Measurements from ENCODE around the gene FAM171A2. TPM values are rescaled to one million over a fixed set of nuclear protein-coding genes. Genes with fewer than 3 reads are reported as not detected.

Gene FAM171A2
- total RNA-seq, 1 experiment from 2014 or later: 29.9 TPM

GRCh38 chr17:44386182-44386525, 22.5 kb upstream of the FAM171A2 start:
- no peak for TF ChIP-seq SOX15 (CRISPR knock-in tag; IDR thresholded peaks at IDR 0.05)
- TF ChIP-seq RELA (CRISPR knock-in tag; IDR thresholded peaks at IDR 0.05; ENCODE audit: borderline replicate concordance): no peak
- TF ChIP-seq USF1 (CRISPR knock-in tag; IDR thresholded peaks at IDR 0.05): peak; percentile 33; the same call in 1 of the 2 replicates
- H3K4me1 Mint-ChIP-seq: peaks cover 17% of the 10 kb centered on the region
- H3K27me3 Mint-ChIP-seq (ENCODE audit: low read depth): peaks cover 59% of the 10 kb centered on the region
- H3K36me3 Mint-ChIP-seq: no peaks in the 10 kb centered on the region
- DNase-seq (ENCODE audit: low spot score): no peak
- ChIA-PET CTCF (interaction anchor here (0.8 to 3.1 kb wide), 13 partner anchors 8 to 242 kb away, joined by 3 to 67 read pairs (median 6); partner anchors contain the start of gene FAM171A2), POLR2A (interaction anchor here (1.6 kb wide), 1 partner anchor 137 kb away, joined by 5 read pairs; no protein-coding TSS in a partner anchor)
- H3K4me3 Mint-ChIP-seq: peak overlapping the region; percentile 80
- no peaks in the 10 kb centered on the region for H3K9me3 Mint-ChIP-seq
- no peak overlapping the region for H3K27ac Mint-ChIP-seq
- ATAC-seq: no peak

- Mint-ChIP-seq H3K27me3 (ENCODE audit: low read depth) (peaks cover 59% of the 10 kb centered on the region), H3K9me3 (no peaks in the 10 kb centered on the region), H3K4me1 (peaks cover 19% of the 10 kb centered on the region), H3K36me3 (no peaks in the 10 kb centered on the region), H3K4me3 (peak overlapping the region; percentile 80), H3K27ac (no peak overlapping the region)
- CTCF ChIA-PET: interaction anchor here (0.7 to 3.1 kb wide), 19 partner anchors 9 to 377 kb away, joined by 3 to 67 read pairs (median 4); partner anchors contain the start of gene FAM171A2
- TF ChIP-seq ZNF138 (CRISPR knock-in tag; conservative IDR thresholded peaks at IDR 0.05) (no peak), SP1 (CRISPR knock-in tag; conservative IDR thresholded peaks at IDR 0.05) (no peak; the same call in 1 of the 2 replicates), ZNF232 (CRISPR knock-in tag; IDR thresholded peaks at IDR 0.05) (no peak), ZMAT4 (CRISPR knock-in tag; IDR thresholded peaks at IDR 0.05) (no peak), FOXP4 (CRISPR knock-in tag; IDR thresholded peaks at IDR 0.05) (no peak), HMGXB4 (CRISPR knock-in tag; IDR thresholded peaks at IDR 0.05) (peak; percentile 24; the same call in 1 of the 2 replicates), ZBTB43 (CRISPR knock-in tag; IDR thresholded peaks at IDR 0.05) (no peak; the same call in 1 of the 2 replicates), GABPB1 (CRISPR knock-in tag; IDR thresholded peaks at IDR 0.05) (0 out of 2 replicates have a peak, but pooled peaks have one; percentile 2), FOXP1 (CRISPR knock-in tag; IDR thresholded peaks at IDR 0.05; ENCODE audit: borderline replicate concordance) (0 out of 2 replicates have a peak, but pooled peaks have one; percentile 8), TP53 (CRISPR knock-in tag; IDR thresholded peaks at IDR 0.05) (no peak)
- ATAC-seq (peak; percentile 90), DNase-seq (ENCODE audit: low spot score) (peak; percentile 96)
- POLR2A ChIA-PET: interaction anchor here (1.2 to 1.6 kb wide), 2 partner anchors 10 to 138 kb away, joined by 4 to 5 read pairs; no protein-coding TSS in a partner anchor
These were observed 21.9 kb upstream of the FAM171A2 start for GRCh38 chr17:44385287-44386181.

- H3K4me1 Mint-ChIP-seq: peaks cover 20% of the 10 kb centered on the region
- ChIA-PET CTCF (interaction anchor here (0.7 to 3.1 kb wide), 15 partner anchors 10 to 378 kb away, joined by 3 to 67 read pairs (median 5); partner anchors contain the start of gene FAM171A2), POLR2A (interaction anchor here (1.2 to 1.6 kb wide), 2 partner anchors 9 to 138 kb away, joined by 4 to 5 read pairs; no protein-coding TSS in a partner anchor)
- H3K4me3 Mint-ChIP-seq: peak overlapping the region; percentile 80
- ATAC-seq (peak; percentile 22), DNase-seq (ENCODE audit: low spot score) (peak; percentile 46)
- peaks cover 59% of the 10 kb centered on the region for H3K27me3 Mint-ChIP-seq (ENCODE audit: low read depth)
- H3K9me3 Mint-ChIP-seq: no peaks in the 10 kb centered on the region
- H3K27ac Mint-ChIP-seq: no peak overlapping the region
- no peaks in the 10 kb centered on the region for H3K36me3 Mint-ChIP-seq
- TF ChIP-seq MLX (CRISPR knock-in tag; IDR thresholded peaks at IDR 0.05): no peak
- peak; percentile 16; the same call in 1 of the 2 replicates for TF ChIP-seq USF2 (CRISPR knock-in tag; IDR thresholded peaks at IDR 0.05)
- TF ChIP-seq ZNF671 (CRISPR knock-in tag; IDR thresholded peaks at IDR 0.05): no peak
- TF ChIP-seq NFE2L1 (CRISPR knock-in tag; IDR thresholded peaks at IDR 0.05): peak; percentile 76
- 0 out of 2 replicates have a peak, but pooled peaks have one; percentile 11 for TF ChIP-seq TEAD1 (CRISPR knock-in tag; IDR thresholded peaks at IDR 0.05)
- TF ChIP-seq ERG (CRISPR knock-in tag; IDR thresholded peaks at IDR 0.05): no peak
- TF ChIP-seq NR2C2 (CRISPR knock-in tag; IDR thresholded peaks at IDR 0.05): no peak
- TF ChIP-seq PRRX2 (CRISPR knock-in tag; IDR thresholded peaks at IDR 0.05): no peak
These were observed 21.2 kb upstream of the FAM171A2 start for GRCh38 chr17:44384823-44385286.

Measured in WTC11 (cell line).